Mammary epithelial cell (primary cell): ENCODE measurements around the gene RNF157.

ENCODE experiments used
- EZH2 ChIP-seq: IDR thresholded peaks from 2 replicates; pipeline ENCODE4 v1.6.1; 2012; ENCODE audit warnings: low read length, inconsistent platforms, borderline replicate concordance
- TF ChIP-seq, protein P1 (sequence below), 2 donors: IDR thresholded peaks in 1 of 2; conservative IDR thresholded peaks in 1 of 2; 2 replicates each; pipeline ENCODE4 v1.5.1; 2011 to 2012; ENCODE audit warnings: inconsistent platforms in 2 of 2, low read length in 2 of 2, mild to moderate bottlenecking in 2 of 2, control low read depth in 1 of 2, low read depth in 1 of 2; ENCODE audit not compliant: insufficient read depth in 1 of 2; ENCODE audit errors: extremely low read depth in 1 of 2

DNA sequence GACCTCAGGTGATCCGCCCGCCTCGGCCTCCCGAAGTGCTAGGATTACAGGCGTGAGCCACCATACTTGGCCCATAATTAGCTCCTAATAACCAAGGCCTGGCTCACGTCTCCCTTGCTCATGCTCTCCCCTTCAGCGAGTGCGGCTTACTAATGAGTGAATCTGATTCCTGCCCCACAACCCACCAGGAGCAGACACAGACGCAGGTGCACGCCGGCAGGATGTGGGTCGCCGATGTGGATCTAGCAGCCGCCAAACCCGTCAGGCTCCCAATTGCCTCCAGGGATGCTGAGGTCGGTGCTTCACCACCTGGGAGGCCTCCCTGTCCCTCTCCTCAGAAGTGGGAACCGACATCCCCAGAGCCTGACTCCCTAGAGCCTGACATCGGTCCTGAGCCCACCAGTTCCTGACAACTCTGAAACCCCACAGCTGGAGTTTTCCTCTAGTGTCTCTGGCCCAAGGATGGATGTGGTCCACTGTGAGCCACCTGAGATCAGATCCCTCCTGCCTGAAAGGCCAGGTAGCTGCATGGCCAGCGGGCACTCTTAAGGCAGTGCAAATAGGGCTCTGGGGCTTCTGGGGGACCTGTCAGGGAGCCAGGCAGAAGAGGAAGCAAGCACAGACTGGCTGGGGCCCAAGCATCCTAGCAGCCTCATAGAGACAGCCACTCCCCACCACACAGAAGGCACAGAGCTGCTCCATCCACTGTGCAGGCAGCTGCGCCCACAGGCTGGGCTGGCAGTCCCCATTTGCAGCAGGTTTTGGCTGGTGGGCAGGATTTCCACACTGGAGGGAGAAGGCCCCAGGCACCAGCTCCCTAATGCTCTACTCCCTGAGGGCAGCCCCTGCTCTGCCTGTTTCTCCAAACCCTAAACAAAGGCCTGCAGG is 147.5 kb downstream of the RNF157 start:
- TF ChIP-seq, protein P1, sequence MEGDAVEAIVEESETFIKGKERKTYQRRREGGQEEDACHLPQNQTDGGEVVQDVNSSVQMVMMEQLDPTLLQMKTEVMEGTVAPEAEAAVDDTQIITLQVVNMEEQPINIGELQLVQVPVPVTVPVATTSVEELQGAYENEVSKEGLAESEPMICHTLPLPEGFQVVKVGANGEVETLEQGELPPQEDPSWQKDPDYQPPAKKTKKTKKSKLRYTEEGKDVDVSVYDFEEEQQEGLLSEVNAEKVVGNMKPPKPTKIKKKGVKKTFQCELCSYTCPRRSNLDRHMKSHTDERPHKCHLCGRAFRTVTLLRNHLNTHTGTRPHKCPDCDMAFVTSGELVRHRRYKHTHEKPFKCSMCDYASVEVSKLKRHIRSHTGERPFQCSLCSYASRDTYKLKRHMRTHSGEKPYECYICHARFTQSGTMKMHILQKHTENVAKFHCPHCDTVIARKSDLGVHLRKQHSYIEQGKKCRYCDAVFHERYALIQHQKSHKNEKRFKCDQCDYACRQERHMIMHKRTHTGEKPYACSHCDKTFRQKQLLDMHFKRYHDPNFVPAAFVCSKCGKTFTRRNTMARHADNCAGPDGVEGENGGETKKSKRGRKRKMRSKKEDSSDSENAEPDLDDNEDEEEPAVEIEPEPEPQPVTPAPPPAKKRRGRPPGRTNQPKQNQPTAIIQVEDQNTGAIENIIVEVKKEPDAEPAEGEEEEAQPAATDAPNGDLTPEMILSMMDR (conservative IDR thresholded peaks at IDR 0.05 in 1 of 2, IDR thresholded peaks at IDR 0.05 in 1 of 2; ENCODE audit: extremely low read depth in 1 of 2, insufficient read depth in 1 of 2, low read depth in 1 of 2, low read length in 2 of 2) = no peak
- TF ChIP-seq EZH2 = no peak
